GM04504 (cell line): ENCODE results near the gene ALDOC.
"Not testable (repeated sequence)": the region's sequence is repeated elsewhere in the genome, so short reads cannot be mapped to it uniquely, and the experiment has no call there.

Experiments used
- DNase-seq: peaks from one replicate; pipeline ENCODE4 v3.0.0-alpha.2; 2012; ENCODE audit warnings: low read depth

Gene ALDOC

DNA sequence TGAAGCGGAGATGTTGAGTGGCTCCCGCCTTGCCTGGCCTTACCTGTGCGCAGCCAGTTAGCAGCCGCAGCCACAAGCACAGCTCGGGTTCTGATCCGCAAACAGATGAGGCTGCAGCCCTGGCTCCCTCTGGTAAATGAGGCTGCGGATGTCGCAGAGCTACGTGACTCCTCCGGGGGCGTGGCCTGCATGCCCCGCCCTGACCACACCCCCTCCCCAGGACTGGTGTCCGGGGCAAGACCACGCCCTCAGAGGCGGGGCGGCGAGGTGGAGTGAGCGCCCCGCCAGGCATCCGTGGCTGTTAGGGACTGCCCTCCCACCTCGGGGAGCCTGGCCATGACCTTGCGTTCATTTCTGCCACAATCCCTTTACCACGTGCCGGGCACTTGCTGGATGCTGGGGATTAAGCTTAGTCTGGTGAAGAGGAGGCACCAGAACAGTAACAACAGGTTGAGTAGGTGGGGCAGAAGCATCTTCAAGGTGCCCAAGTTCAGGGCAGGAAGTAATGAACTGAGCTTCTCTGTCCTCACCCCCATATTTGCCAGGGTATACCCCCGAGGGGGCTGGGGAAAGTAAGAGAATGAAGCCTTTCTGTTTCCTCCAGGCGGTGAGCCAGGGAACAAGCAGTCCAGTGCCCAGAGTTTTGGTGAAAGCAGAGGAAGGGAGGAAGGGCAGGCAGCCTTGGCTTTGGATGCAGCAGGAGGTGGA lies at the start of gene ALDOC:
TSS of gene ALDOC (minus strand) at position 138 of the 708 bp plus-strand sequence. CDS start 1,363 bp downstream, outside the sequence.
- peak; percentile 78 for DNase-seq

DNA sequence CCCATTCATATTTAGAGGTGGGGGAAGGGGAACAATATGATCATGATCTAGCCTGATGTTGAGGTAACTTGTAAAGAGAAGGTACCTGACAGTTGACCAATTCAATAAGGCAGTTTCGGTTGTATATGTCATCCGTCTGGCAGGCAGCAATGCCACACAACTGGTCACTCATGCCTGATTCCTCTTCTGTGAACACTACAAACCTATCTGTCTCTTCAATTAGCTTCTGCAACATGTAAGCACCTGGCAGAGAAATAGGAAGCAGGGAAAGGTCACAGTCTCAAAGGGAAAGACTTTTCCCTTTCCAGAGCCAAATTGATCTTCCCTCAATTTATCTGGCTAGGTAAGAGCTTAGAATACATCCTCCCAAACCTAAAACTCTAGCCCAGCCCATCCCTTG lies 47.5 kb upstream of the ALDOC start:
- DNase-seq: no peak

DNA sequence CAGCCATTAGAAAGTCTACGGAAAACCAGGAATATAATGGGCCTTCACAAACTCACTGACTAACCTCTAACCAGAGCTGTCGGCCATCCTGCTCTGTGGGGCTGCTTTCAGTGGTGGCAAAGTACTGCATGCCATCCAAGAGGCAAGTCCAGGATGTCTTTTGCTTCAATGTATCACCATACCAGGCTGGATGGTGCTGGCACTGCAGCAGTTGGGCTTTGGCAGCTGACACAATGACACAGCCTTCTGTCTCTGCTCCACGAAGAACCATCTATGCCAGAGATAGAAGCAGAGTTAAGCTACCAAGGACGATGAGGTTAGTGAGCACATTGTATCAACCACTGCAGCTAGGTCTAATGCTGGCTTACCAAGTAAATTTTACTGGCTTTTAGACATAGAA lies 47.0 kb upstream of the ALDOC start:
- DNase-seq: no peak

DNA sequence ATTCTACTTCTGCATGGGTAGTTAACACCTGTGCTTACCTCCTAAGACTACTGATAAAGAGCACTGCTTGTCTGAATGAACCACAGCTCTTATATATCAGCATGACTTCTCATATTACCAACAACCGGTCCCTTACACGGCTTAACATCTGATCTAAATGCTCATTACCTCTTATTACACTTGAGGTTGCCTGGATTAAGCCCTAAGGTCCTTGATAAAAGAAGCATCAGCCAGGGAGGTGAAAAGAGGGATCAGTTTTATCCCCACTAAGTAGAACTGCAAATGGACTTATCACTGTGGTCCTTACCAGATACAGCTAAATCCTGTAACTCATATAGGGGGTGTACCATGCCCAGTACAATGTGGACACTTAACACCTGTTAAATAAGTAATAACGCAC lies 45.5 kb upstream of the ALDOC start:
- DNase-seq: no peak

DNA sequence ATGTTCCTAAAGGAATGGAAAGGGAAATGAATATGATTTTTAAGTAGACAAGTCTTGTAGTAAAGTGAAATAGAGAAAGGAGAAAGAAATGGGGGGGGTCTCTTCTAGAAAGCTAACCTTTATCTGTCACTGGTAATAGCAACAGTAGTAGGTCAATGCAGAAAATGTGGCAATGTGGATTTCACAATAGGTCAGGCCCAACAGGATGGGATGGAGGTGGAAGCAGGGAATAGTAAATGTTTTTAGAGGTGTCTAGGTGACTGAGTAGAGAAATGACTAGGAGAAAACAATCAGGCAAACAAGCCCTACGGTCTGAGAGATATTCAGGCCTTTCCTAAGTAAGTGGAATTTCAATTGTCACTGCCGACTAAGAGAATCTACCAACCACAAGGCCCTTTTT lies 43.3 kb upstream of the ALDOC start:
- DNase-seq: no peak

DNA sequence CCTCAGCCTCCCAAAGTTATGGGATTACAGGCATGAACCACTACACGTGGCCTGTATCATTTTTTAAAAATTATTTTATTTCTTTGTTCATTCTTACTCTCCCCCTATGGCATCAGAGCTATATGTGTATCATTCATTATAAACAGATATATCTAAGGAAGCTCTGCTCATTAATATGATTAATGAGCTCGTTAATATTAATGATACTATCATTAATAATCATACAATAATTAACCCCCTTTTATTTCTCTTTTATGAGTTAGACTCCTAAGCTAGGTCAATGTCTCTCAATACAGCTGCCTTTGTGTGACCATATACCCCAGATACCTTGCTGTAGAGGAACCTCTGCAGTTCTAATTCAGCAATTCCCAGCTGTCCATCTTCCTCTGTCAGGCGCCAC lies 41.8 kb upstream of the ALDOC start:
- DNase-seq: no peak

DNA sequence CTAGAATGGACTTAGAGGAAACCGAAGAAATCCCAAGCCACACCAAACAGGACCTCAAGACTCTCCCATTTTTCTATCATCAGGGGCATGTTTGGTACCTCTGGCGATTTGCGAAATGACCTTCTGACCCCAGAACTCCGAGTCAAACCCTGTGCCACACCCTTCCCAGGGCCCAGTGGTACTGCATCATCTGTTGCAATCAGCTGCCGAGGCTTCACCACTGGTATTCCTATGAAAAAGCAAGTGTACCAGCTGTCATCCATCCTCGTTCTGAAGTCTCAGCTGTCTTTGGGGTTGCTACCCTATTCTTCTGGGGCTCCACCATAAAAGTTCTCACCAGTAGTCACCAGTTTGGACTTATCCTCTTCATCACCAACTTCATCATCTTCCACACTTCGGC lies 39.6 kb upstream of the ALDOC start:
- DNase-seq: no peak

DNA sequence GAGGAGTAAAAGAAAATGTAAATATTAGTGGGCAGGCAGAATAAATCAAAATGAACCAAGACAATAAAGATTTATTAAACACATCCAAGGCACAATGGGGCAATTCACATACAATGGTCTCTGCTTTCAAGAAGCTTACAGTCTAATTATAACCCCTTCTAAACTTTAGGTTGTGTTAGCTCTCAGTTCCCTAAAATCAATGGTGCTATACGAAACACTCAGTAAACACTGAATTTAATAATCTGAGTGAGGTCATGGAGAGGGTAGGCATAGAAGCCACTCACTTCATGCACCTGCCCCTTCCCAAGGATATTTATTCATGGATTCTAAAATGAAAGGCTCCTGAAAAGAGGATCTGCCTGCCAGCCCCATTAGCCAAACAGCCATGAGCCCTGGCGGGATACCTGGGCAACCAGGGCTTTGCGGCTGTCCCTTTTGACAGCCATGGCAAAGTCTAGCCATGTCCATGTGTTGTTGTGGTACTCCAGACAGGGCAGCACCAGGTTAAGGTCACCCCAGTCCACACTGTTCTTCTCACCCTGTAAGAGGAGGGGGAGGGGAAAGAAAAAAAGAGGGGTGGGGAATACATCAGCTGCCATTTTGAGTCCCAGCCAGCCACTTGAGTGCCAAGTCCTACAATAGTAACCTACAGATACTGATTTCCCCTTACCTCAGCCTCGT lies 38.7 kb upstream of the ALDOC start:
- DNase-seq: no peak

DNA sequence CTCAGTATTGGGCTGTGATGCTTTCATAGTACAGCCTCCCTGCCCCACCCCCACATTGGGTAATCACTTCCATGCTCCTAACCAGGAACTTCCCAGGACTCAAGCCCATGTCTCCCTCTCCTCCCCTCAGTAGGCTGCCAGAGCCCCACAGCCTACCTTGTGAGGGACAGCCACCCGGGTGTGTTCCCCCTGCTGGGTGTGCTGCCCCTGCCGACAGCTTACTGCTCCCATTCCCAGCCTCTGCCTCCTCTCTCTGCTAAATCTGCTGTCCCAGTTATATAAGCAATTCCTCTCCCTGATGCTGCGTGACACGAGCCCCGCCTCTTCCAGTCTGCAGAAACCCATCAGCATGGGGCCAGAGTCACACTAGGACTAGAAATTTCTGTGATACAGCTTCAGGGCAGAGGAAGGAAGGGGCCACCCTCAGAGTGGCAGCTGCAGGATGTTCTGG lies 37.3 kb upstream of the ALDOC start, which contains the start of gene RSKR:
TSS of gene RSKR (minus strand) at position 255 of the 451 bp plus-strand sequence. CDS start at position 231, 24 bp downstream.
- DNase-seq: no peak

DNA sequence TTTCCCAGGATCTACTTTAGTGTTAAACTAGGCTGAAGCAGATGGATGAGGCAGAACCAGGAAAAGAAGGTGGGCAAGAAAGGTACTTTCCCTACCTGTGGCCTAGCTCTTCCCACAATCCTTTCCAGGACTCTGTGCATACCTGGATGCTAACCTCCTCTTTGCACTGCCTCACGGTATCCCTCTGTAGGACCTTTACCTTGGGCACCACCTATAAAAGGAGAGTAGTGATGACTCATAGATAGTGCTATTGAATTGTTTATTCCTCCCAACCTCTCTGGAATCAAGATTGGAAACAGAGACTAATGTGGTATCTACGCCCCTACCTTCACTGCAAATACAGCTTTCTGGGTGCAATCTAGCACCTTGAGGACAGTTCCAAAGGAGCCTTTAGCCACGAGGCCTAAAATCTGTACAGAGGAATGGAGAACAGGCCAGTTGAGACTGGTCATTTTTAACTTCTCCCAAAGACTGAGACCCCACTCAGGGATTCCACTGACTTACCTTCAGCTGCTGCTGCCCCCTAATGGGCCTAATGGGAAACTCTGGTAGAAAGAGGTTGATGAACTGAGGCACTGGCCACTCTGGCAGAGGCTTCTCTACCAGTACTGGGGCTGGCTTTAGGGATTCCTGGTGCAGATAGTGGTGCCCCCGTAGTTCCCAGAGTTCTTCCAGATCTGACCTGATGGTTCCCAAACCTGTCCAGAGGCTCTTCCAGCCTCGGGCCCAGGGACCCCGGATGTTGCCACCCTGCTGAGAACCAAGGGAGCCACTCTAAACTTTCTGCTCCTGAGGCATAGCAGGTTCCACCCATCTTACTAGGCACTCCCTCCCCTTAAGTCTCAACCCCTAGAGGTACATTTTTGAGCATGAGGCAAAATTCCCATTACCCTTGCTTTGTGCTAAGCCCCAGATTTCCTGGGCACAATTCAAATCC lies 36.5 kb upstream of the ALDOC start:
- no peak for DNase-seq

DNA sequence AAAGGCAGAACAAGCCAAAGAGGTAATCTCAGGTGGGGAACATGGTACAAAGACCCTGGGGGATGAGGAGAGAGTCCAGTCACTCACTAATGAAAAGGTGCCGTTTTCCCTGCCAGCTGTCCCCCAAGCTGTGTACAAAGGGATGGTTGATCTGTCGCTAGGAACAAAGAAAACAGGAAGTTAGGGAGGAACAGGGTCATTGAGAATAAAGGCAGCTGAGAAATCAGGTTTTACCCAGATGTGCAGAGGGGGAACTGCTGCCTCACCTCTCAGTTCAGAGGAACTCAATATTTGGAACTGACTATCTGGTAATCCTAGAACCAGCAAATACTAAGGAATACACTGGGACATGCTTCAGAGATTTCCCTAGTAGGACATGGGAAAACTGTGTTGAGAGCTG lies 35.8 kb upstream of the ALDOC start:
- DNase-seq: no peak

DNA sequence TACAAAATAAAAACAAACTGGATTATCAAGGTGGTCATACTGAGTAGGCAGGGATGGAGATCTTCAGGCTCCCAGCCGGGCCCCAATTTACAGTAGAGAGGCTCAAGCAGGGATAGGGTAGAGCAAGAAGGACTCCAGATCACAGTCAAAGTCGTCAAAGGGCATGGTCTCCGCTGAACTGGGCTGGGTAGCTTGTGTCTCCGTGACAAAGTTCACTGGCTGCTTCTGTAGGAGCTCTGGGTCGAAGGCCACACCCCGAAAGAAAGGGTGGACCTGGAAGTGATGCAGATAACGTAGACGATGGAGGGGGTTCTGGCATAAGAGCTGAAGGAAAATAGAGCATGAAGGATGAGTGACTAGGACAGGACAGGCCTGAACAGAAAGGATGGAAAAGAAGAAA lies 33.7 kb upstream of the ALDOC start:
- DNase-seq: no peak

DNA sequence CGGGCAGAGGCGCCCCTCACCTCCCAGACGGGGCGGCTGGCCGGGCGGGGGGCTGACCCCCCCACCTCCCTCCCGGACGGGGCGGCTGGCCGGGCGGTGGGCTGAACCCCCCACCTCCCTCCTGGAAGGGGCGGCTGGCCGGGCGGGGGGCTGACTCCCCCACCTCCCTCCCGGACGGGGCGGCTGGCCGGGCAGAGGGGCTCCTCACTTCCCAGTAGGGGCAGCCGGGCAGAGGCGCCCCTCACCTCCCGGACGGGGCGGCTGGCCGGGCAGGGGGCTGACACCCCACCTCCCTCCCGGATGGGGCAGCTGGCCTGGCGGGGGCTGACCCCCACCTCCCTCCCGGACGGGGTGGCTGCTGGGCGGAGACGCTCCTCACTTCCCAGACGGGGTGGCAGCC lies 27.3 kb upstream of the ALDOC start:
- DNase-seq: not testable (repeated sequence)

DNA sequence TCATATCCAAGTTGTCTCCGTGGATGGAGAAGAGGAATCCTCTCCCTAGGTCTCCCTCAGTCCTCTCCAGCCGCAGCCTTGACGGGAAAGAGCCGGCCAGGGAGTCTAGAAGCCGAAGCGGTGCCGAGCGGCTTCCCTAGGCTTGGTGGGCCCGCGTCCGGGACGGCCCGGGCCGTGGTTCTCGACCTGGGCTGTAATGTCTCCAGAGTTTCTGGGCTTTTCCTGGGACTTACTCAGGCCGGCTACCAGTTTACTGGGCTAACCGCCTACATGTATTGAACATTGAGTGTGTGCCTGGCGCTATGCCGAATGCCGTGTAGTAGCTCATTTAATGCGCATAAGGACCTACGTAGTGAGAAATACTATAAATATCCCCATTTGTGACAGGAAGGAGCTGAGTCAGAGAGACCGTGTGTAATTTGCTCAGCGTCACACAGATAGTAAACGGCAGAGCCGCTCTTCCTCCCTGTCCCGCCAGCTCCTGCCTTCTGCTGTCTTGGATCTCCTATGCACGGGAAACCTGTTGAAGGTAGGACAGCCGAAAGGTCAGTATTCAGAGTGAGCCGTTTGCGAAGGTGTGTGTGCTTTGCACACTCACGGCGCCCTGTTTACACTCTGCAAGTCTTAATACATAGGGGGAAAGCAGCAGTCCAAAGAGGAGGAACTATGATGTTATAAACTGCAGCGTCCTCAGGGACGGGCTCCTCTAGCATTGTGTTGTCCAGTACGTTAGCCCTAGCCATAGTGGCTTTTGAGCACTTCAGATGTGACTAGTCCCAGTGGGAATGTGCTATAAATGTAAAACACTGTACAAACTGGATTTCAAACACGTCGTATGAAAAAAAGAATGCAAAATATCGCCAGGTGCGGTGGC lies 22.9 kb upstream of the ALDOC start:
- DNase-seq: peak; percentile 65

DNA sequence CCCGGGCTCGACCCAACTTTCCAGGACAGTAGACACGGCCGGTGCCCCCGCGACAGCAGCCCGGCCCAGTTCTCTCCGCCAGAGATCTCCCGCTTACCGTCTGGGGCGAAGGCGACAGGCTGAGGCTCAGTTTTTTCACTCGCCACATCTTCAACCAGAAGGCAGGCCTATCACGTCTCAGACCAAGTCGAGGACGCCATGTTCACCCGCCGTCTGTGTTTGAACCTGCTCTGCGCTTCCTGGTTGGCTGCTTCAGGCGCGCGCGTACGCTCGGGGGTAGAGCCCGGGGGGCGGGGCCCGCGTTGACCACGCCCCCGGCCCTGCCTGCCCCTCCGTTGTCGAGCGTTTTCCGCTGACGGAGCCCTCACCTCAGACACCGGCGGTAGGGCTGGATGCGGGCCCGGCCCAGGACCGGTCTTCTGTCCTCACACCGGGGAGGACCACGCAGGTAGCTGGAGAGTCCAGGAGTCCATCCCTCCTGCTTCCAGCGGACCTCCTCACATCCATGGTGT lies 22.2 kb upstream of the ALDOC start, which contains the start of gene SPAG5:
TSS of gene SPAG5 (minus strand) at position 227 of the 512 bp plus-strand sequence. CDS start at position 148, 79 bp downstream.
- DNase-seq: peak; percentile 75

DNA sequence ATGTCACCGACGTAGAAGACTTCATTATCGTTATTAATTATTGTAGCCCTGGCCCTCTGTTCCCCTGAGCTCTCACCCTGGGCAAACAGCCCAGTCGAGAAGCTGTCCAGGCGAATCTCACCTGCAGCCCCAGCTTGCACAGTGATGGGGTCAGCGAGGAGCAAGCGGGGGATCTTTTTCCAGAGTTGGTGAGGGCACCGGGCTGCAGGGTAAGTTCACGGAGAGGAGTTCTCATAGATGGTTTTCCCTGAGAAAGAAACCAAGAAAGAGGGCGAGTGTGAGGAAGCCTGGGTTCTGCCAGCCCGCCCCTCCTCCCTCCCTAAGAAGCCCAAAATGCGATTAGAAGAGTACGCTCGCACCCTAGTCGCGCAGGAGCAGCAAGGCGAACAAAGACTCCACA lies 21.7 kb upstream of the ALDOC start:
- no peak for DNase-seq

DNA sequence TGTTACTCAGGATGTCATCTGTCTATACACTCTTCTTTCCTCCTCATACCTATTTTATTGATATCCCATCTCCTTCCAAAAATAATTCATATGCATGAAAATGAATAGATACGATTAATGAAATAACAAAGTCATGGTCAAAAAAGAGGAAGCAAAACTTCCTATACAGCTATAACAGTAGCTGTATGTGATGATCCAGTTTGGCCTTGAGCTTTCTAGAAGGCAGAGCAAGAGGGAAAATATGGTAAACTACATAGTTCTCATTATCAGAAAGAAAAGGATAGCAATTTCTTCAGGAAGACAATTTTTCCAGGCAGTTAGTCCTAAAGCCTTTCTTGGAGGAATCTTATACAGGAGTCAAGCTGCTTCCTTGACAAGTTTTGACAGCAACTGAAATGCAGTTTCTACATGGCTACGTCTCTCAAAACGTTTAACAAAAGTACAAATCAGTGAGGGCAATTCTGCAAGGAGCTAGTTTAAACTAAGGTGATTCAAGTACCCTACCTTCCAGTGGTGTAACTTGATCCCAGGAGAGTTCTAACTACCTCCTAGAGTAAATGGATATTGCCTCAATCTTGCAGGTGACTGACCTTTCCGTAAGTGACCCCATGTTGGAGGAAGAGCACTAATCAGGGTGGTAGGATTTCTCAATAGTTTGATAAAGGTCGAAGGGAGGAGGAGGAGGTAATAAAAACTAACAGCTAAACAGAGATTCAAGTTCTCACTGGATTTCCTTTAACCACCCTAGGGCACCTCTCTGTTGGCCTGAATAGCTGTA lies 21.1 kb upstream of the ALDOC start:
- no peak for DNase-seq

DNA sequence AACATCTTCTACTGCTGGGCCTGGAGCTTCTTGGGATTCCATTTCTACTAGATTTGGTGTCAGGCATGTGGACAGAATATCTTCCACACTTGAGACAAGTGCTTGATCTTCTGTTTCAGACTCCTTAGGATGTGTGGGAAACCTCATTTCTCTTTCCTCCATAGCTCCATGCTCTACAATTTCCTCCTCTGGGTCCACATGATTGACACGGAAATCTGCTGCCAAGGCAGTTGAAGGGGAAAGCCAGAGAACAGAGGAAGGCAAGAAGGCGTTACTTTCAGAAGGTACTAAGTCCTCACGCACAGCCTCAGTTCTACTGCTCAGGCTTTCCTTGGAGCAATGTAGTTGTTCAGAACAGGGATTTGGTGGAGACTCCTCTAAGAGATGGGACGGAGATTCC lies 15.6 kb upstream of the ALDOC start:
- no peak for DNase-seq

DNA sequence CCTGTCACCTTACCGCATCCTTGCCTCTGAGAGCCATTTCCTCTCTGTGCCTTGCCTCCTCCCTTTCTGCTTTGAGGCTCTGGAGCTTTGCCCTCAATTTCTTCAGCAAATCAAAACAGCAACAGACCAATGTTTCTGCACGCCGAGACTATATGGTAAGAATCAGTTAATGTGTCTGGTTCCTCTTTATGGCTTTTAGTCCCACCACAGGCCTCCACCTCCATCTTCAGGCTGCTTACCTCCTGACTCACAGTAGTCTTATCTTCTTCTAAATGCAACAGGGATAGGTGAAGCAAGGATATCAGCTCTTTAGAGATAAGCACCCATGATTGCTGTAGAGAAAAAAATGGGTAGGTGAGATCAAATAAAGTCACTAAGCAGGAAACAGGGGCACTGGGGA lies 9.2 kb upstream of the ALDOC start:
- DNase-seq: no peak

DNA sequence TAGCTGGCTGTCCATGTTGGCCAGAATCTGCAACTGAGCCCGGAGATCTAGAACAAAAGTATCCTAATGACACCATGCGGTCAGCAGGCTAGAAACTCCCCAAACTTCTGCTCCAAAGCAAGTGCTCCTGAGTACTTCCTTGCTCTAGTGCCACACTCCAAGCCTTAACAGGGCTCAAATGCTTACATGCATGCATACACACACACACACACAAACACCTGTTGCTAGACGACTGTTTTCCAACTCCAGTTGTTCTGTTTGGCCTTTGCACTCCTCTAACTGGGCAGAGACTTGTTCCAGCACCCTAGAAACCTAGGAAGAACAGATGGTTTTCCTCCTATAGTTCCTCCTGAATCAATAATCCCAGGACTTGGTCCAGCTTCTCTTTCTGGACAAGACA lies 7.7 kb upstream of the ALDOC start:
- DNase-seq: no peak
